Activated T-cell treated with anti-CD3 and anti-CD28 coated beads for 48 hours (primary cell): Measurements from ENCODE around the gene UPK1B.
"Not testable (repeated sequence)": the region's sequence is repeated elsewhere in the genome, so short reads cannot be mapped to it uniquely, and the experiment has no call there.

Experiments used
- DNase-seq: peaks from one replicate; pipeline ENCODE4 v3.0.0-alpha.2; 2020; ENCODE audit warnings: low read depth

UPK1B gene

DNA sequence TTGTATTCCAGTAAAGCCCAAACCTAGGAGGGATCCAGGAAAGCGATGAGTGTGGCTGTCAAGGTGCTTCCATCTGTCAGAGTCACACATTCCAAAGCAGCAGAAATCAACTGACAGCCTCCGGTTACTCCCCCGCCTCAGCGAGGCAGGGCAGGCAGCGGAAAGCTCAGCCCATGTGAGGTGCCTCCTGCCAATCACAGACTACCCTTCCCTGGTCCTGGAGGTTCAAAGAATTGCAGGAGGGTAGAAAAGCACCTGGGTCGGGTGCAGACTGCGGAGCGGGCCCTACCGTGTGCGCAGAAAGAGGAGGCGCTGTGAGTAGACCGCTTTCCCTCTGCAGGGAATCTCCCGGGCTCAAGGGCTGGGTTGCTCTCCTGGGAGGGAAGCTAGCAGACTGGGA lies at the start of gene UPK1B:
Gene UPK1B (plus strand): TSS at position 274 of the 400 bp plus-strand sequence. CDS start 13,144 bp downstream, outside the sequence.
- DNase-seq = no peak

DNA sequence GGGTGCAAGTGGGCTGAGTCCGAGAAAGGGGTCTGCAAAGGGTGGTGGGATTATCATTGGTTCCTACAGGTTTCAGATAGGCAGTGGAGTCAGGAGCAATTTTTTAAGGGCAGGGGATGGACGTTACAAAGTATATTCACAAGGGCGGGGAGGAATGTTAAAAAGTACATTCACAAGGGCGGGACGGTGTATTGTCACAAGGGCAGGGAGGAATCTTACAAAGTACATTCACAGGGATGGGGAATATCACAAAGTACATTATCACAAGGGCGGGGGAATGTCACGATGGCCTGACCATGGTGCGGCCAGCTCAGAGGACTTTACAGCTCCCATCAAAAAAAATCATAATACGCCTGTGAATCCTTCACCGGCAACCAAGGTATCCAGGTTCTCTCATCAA lies 48.1 kb upstream of the UPK1B start:
- DNase-seq = no peak

DNA sequence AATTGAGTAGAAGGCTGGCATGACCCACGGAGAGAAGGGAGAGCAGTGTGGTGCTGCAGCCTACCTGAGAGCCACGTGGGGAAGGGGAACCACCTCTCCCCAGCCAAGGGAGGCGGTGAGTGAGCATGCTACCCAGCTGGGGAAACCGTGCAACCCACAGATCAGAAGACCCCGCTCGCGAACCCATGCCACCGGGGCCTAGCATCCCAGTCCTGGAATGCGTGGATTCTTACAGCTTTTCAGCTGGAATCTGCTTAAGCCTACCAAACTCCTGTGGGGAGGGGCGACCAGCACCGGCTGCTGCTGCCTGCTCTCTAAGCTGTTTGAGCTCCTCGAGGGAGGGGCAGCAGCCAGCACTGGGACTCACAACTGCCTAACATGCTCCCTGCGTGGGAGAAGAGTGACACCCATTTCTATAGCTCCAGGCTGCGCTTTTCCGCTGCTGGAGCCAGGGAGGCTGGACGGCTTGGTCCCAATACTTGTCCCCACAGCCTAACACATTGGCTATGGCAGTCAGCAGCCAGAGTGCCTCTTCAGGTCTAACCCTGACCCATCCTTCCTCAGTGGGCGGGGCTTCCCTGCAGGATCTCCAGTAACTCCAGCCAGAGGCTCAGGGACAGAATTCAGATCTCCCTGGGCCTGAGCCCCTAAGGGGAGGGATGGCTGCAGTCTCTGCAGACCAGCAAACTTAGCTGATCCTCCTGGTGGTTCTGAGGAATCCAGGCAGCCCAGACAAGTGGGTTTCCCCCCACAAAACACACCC lies 47.5 kb upstream of the UPK1B start:
- no peak for DNase-seq

- DNase-seq = not testable (repeated sequence)
Measured at GRCh38 chr3:119130291-119130690, 43.1 kb upstream of the UPK1B start.

GRCh38 chr3:119132291-119132690 lies 41.1 kb upstream of the UPK1B start:
- DNase-seq = not testable (repeated sequence)

- not testable (repeated sequence) for DNase-seq
Measured at GRCh38 chr3:119139360-119139759, 34.0 kb upstream of the UPK1B start.

DNA sequence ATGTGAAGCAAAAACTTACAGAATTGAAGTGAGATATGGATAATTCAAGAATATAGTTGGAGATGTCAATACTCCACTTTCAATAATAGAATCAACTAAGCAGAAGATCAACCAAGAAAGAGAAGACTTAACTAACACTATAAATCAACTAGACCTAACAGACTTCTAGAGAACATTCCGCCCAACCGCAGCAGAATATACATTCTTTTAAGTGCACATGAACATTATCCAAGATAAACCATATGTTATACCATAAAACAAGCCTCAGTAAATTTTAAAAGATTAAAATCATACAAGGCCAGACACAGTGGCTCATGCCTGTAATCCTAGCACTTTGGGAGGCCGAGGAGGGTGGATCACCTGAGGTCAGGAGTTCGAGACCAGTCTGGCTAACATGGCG lies 32.9 kb upstream of the UPK1B start:
- DNase-seq = no peak

- DNase-seq = no peak
Measured at GRCh38 chr3:119145128-119145499, 28.3 kb upstream of the UPK1B start.

- DNase-seq = no peak
Measured at GRCh38 chr3:119145500-119146167, 27.8 kb upstream of the UPK1B start, which contains the start of gene TEX55. TEX55 (plus strand) TSS chr3:119146165; CDS start chr3:119146190, 25 bp downstream.

DNA sequence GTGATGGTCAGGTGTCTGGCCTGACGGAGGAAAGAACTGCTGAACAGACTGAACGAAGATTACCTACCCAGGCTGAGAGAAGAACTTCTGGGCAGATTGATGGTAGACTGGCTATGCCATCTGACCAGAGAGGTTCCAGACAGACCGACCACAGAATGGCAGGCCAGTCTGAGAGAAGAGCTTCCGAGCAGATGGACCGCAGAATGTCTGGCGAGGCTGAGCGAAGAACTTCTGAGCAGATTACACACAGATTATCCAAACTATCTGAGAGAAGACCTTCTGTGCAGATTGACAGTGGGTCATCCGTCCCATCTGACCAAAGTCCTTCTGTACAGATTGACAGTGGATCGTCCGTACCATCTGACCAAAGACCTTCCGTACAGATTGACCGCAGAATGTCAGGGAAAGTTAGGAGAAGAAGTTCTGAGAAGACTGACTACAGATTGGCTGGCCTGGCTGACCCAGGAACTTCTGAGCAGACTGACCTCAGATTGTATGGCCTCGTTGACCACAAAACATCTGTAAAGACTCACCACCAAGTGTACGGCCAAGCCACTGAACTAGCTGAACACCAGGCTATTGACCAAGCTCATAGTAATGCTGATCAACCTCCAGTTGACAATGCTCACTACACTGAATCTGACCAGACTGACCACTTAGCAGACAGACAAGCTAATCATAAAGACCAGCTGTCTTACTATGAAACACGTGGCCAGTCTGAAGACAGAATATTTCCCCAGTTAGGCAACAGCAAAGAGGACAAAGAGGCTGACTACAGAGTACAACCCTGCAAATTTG lies 26.6 kb upstream of the UPK1B start:
- no peak for DNase-seq

GRCh38 chr3:119147494-119147893 lies 25.9 kb upstream of the UPK1B start:
- DNase-seq = no peak

DNA sequence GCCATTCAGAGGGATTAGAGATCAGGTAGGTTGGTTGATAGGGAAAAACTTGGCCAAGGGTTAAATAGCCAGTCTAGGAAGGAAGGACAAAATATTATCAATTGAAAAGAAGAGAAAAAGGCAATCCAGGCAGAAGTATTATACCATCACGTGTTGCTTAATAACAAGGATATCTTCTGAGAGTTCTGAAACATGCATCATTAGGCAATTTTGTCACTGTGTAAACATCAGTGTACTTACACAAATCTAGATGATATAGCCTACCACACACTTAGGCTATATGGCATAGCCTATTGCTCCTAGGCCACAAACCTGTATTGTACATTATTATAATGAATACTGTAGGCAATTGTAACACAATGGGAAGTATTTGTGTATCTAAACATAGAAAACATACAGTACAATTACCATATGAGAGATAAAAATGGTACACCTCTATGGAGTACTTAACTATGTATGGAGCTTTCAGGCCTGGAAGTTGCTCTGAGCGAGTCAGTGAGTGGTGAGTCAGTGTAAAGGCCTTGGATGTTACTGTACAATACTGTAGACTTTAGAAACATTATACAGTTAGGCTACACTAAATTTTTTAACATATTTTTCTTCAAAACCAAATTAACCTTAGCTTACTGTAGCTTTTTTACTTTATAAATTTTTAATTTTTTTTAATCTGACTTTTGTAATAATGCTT lies 24.8 kb upstream of the UPK1B start:
- no peak for DNase-seq

DNA sequence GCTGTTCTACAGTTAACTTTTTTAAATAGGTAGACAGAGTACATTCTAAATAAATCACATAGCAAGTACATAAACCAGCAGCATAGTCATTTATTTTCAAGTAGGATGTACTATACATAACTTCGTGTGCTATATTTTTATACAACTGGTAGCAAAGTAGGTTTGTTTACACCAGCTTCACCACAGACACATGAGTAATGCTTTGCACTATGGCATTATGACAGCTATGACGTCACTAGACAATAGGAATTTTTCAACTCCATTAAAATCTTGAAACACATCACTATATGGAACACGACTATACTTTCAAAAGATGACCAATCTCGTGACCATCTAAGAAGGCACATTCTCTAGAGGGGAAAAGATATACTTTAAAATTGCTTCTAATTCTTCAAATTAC lies 23.9 kb upstream of the UPK1B start:
- no peak for DNase-seq

GRCh38 chr3:119156868-119157267 lies 16.5 kb upstream of the UPK1B start:
- DNase-seq = no peak

DNA sequence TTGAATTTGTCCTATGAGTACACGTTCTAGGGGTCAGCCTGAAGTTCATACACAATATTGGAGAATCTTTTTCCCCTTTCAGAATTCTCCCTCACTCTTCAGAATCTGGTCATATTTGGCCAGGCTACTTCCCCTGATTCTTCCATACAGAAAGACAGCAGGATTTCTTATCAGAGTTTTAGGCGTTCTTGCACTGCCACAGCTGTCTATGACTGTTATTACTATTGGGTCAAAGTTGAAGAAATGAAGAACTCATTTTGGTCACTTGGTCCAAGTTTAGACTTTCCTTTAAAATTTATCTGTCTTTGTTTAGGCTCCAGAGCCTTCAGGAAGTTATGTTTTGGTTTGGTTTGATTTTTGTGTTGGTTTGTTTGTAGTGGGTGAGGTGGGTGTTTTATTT lies 15.4 kb upstream of the UPK1B start:
- no peak for DNase-seq

DNA sequence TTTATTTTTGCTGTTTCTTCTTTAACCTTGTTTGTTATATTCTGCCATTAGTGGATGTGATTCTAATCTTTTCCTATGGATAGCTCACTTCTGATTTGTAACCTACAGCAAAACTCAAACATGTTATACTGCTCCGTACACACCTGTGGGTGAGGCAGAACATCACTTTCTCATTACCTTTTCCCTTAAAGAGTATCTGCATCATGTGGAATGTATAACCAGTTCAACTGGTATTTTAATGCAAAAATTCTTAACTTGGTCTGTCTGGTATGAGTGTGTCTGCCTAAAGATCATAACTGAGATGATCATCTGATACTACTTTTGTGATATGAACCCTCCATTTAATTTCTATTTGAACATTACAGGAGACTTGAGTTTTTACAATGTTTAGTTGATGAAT lies 13.0 kb upstream of the UPK1B start:
- no peak for DNase-seq

DNA sequence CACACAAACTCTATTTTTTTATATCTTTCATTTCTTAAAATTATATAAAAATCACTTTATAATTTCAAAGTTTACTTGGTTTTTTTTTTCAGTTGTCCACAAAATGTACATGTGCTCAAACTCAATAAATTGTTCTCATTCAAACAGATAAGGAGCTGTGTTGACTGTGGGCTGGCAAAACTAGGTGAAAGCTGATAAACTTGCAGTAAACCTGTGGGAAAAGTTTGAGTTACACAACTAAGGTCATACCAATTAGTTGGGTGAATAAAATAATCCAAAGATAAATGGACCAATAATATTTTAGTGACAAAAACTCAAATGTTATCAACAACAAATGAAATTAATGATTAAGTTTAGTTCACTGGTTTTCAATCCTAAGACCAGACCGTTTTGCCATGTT lies 12.6 kb upstream of the UPK1B start:
- no peak for DNase-seq

GRCh38 chr3:119161240-119161639 lies 12.2 kb upstream of the UPK1B start:
- DNase-seq = no peak

GRCh38 chr3:119164745-119165144 lies 8.7 kb upstream of the UPK1B start:
- DNase-seq = not testable (repeated sequence)

DNA sequence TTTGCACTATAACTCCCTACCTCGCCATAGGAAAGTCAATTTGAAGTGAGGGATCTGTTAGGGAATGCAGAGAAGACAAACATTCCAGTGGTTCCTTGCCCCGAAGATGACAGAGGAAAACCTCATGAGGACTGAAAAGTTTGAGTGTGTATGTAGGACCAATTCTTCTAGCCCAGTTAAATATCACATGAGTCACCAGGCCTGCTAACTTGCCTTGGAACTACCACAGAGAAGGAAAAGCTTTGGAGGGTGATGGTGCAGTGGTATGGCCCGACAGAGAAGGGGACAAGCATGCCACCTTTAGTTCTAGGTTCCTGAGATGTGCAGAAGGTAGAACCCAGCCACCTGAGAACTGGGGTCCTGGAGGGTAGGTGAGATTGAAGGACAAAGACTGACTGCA lies 2.6 kb upstream of the UPK1B start:
- no peak for DNase-seq

DNA sequence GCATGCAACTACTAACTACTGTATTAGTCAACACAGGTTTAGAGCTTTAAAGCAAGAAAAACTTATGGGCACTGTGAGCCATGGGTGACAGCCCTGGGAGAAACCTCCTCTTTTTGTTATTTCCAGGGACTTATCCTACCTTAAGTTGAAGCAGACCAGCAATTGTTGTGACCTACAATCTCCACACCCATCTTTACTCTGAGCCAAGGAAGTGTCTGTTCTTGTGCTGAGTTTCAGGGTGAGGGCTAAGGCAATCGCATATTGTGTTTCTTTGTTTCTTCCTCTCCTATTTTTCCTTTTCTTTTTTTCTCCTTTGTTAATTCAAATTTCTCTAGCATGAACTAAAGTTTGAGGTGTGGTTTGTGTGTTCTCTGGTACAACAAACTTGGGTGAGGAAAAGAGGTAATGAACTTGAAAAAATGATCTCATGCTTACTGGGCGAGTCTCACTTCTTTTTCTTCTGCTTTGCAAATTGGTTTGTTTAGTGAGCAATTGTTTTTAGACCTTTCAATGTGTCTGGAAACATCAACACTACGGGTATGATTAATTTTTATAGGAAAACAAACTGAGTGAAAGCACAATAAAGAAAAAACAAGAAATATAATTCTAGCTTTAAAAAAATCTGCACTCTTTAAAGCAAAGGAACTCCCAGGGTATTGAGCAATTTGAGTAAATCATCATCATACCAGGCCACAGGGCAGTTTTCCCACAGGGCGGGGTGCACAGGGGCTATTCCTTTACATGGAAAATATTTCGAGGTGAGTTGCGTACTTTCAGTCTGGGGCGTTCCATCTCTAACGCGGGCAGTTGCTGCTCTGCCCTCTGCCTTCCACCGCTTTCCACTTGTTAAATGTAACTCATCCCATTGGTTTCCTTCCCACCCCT lies 2.7 kb downstream of the UPK1B start:
- DNase-seq = no peak
